ENCODE measurements around the gene PNRC2. TPM values are rescaled to one million over a fixed set of nuclear protein-coding genes. Genes with fewer than 3 reads are reported as not detected.
"Not testable (repeated sequence)": the region's sequence is repeated elsewhere in the genome, so short reads cannot be mapped to it uniquely, and the experiment has no call there.

The PNRC2 gene
- polyA plus RNA-seq, 1 donor (not counting 4 experiments of a cell fraction or from before 2014, with no cell fraction given): 87.1 TPM

DNA sequence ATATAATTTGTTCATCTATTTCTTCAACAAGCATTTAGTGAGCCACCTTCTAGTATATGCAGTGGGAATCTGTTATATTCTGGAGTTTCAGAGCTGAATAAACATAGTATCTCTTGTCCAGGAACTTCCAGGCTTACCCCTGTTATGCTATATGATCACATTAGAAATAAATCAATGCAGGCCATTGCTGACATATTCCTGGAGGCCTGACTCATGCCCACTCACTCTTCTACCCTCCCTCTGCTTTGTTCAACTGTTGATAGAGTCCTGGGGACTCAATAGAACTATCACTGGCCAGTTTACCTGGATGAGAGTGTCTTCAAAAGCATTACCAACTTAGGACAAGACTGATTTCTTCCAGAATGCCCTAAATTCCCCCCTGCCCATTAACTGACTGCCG is 49.8 kb downstream of the PNRC2 start:
- Histone ChIP-seq H3K9me1 (ENCODE audit: control insufficient read depth, extremely low read depth, insufficient read depth, low read length) (no peaks in the 10 kb centered on the region), H4K20me1 (ENCODE audit: control insufficient read depth, extremely low read depth, insufficient read depth, low read length) (no peaks in the 10 kb centered on the region), H3K4me1 (ENCODE audit: control insufficient read depth, extremely low read depth, insufficient read depth, low read length) (peaks cover 8% of the 10 kb centered on the region), H3K9ac (ENCODE audit: control insufficient read depth, extremely low read depth, insufficient read depth, low read length) (no peak overlapping the region), H3K27ac (ENCODE audit: control insufficient read depth, insufficient read depth, low read length) (no peak overlapping the region), H3K79me2 (ENCODE audit: control insufficient read depth, insufficient read depth, low read length) (no peaks in the 10 kb centered on the region), H3K4me2 (ENCODE audit: control insufficient read depth, extremely low read depth, insufficient read depth, low read depth, low read length) (no peak overlapping the region), H3K4me3 (ENCODE audit: control insufficient read depth in 2 of 3, extremely low read depth in 1 of 3, insufficient read depth in 2 of 3, low read depth in 1 of 3, low read length in 3 of 3) (no peak overlapping the region), H3K9me3 (ENCODE audit: control insufficient read depth, low read depth, low read length) (no peaks in the 10 kb centered on the region), H2AFZ (ENCODE audit: control insufficient read depth, low read length) (no peak overlapping the region), H3K36me3 (ENCODE audit: control insufficient read depth in 2 of 2, extremely low read depth in 1 of 2, insufficient read depth in 2 of 2, low read length in 2 of 2) (no peaks in the 10 kb centered on the region), H3K27me3 (ENCODE audit: control insufficient read depth, extremely low read depth, insufficient read depth, low read length) (no peaks in the 10 kb centered on the region)
- FAIRE-seq: no peak
- TF ChIP-seq CTCF (optimal IDR thresholded peaks at IDR 0.05 in 1 of 3, IDR thresholded peaks at IDR 0.05 in 1 of 3, conservative IDR thresholded peaks at IDR 0.05 in 1 of 3; ENCODE audit: extremely low read depth in 1 of 3, insufficient read depth in 2 of 3, low read length in 3 of 3) (no peak), EZH2 (IDR thresholded peaks at IDR 0.05; ENCODE audit: low read length) (no peak)
- DNase-seq (ENCODE audit: low read depth, low spot score): no peak
- dilution Hi-C loops (cut with MboI; ENCODE audit: extremely low pct_ligation_motif_present, low sequenced_read_pairs): no loop called here

DNA sequence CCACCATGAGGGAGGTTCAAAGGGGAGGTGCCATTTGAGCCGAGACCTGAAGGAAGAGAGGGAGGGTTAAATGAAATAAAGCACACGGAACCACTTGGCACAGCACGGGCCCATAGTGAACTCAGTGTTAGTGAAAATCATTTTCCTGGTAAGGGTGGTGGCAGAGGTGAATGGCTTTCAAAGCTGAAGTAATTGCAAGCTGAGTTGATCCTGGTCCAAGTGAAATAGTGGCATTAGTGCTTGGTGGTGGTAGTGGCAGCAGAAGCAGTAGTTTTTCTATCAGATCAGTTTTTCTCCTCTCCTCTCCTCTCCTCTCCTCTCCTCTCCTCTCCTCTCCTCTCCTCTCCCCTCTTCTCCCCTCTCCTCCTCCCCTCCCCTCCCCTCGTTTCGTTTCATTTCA is 51.0 kb downstream of the PNRC2 start:
- TF ChIP-seq EZH2 (IDR thresholded peaks at IDR 0.05; ENCODE audit: low read length): no peak
- TF ChIP-seq CTCF (optimal IDR thresholded peaks at IDR 0.05 in 1 of 3, IDR thresholded peaks at IDR 0.05 in 1 of 3, conservative IDR thresholded peaks at IDR 0.05 in 1 of 3; ENCODE audit: extremely low read depth in 1 of 3, insufficient read depth in 2 of 3, low read length in 3 of 3): no peak
- Histone ChIP-seq H3K4me2 (ENCODE audit: control insufficient read depth, extremely low read depth, insufficient read depth, low read depth, low read length) (no peak overlapping the region), H3K9me1 (ENCODE audit: control insufficient read depth, extremely low read depth, insufficient read depth, low read length) (no peaks in the 10 kb centered on the region), H4K20me1 (ENCODE audit: control insufficient read depth, extremely low read depth, insufficient read depth, low read length) (no peaks in the 10 kb centered on the region), H3K27me3 (ENCODE audit: control insufficient read depth, extremely low read depth, insufficient read depth, low read length) (no peaks in the 10 kb centered on the region), H3K9me3 (ENCODE audit: control insufficient read depth, low read depth, low read length) (no peaks in the 10 kb centered on the region), H3K4me3 (ENCODE audit: control insufficient read depth in 2 of 3, extremely low read depth in 1 of 3, insufficient read depth in 2 of 3, low read depth in 1 of 3, low read length in 3 of 3) (no peak overlapping the region), H3K36me3 (ENCODE audit: control insufficient read depth in 2 of 2, extremely low read depth in 1 of 2, insufficient read depth in 2 of 2, low read length in 2 of 2) (no peaks in the 10 kb centered on the region), H2AFZ (ENCODE audit: control insufficient read depth, low read length) (no peak overlapping the region), H3K9ac (ENCODE audit: control insufficient read depth, extremely low read depth, insufficient read depth, low read length) (no peak overlapping the region), H3K27ac (ENCODE audit: control insufficient read depth, insufficient read depth, low read length) (no peak overlapping the region), H3K79me2 (ENCODE audit: control insufficient read depth, insufficient read depth, low read length) (no peaks in the 10 kb centered on the region), H3K4me1 (ENCODE audit: control insufficient read depth, extremely low read depth, insufficient read depth, low read length) (peaks cover 8% of the 10 kb centered on the region)
- DNase-seq (ENCODE audit: low read depth, low spot score) (no peak), FAIRE-seq (no peak)
- dilution Hi-C loops (cut with MboI; ENCODE audit: extremely low pct_ligation_motif_present, low sequenced_read_pairs): no loop called here

DNA sequence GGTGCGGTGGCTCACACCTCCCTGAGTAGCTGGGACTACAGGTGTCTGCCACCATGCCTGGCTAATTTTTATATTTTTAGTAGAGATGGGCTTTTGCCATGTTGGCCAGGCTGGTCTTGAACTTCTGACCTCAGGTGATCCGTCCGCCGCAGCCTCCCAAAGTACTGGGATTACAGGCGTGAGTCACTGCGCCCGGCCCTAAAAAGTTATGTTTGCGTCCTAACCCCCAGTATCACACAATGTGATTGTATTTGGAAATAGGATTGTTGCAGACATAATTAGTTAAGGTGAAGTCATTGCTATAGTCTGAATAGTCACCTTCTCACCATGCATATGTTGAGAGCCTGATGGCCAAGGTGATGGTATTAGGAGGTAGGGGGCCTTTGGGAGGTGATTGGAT is 53.2 kb downstream of the PNRC2 start:
- H4K20me1 ChIP-seq (ENCODE audit: control insufficient read depth, extremely low read depth, insufficient read depth, low read length); H3K27me3 ChIP-seq (ENCODE audit: control insufficient read depth, extremely low read depth, insufficient read depth, low read length); H3K4me3 ChIP-seq (ENCODE audit: control insufficient read depth in 2 of 3, extremely low read depth in 1 of 3, insufficient read depth in 2 of 3, low read depth in 1 of 3, low read length in 3 of 3); dilution Hi-C loops (cut with MboI; ENCODE audit: extremely low pct_ligation_motif_present, low sequenced_read_pairs); H2AFZ ChIP-seq (ENCODE audit: control insufficient read depth, low read length); H3K9me3 ChIP-seq (ENCODE audit: control insufficient read depth, low read depth, low read length); H3K4me2 ChIP-seq (ENCODE audit: control insufficient read depth, extremely low read depth, insufficient read depth, low read depth, low read length); H3K9me1 ChIP-seq (ENCODE audit: control insufficient read depth, extremely low read depth, insufficient read depth, low read length); H3K9ac ChIP-seq (ENCODE audit: control insufficient read depth, extremely low read depth, insufficient read depth, low read length); H3K27ac ChIP-seq (ENCODE audit: control insufficient read depth, insufficient read depth, low read length); H3K79me2 ChIP-seq (ENCODE audit: control insufficient read depth, insufficient read depth, low read length); FAIRE-seq; H3K36me3 ChIP-seq (ENCODE audit: control insufficient read depth in 2 of 2, extremely low read depth in 1 of 2, insufficient read depth in 2 of 2, low read length in 2 of 2); DNase-seq (ENCODE audit: low read depth, low spot score); H3K4me1 ChIP-seq (ENCODE audit: control insufficient read depth, extremely low read depth, insufficient read depth, low read length): not testable (repeated sequence)

All from keratinocyte (primary cell).